ENCODE results near the gene SLC38A11. TPM values are rescaled to one million over a fixed set of nuclear protein-coding genes. Genes with fewer than 3 reads are reported as not detected.

The SLC38A11 gene
- total and polyA plus RNA-seq, 10 of the 15 experiments (the other 5 are each of a cell fraction or from before 2014, with no cell fraction given): not detected

GRCh38 chr2:164852086-164852485 is 103.2 kb downstream of the SLC38A11 start:
- FAIRE-seq (no peak), DNase-seq (ENCODE audit: low read depth, low spot score) (no peak), ATAC-seq (no peak)
- intact Hi-C loops (cut with micrococcal nuclease; ENCODE audit: unreplicated experiment) (no loop called here), in situ Hi-C loops (cut with MboI) (no loop called here)
- H3K79me2 ChIP-seq (ENCODE audit: control insufficient read depth, insufficient read depth, low read length): no peaks in the 10 kb centered on the region
- ChIA-PET RAD21 (ENCODE audit: unreplicated experiment) (no interaction called here), SMC1A (ENCODE audit: uncharacterized antibody, unreplicated experiment) (no interaction called here), CTCF (no interaction called here), POLR2A (no interaction called here)
- H3K27ac ChIP-seq (ENCODE audit: control insufficient read depth, insufficient read depth): no peak overlapping the region
- no peaks in the 10 kb centered on the region for H3K9me3 ChIP-seq (replicated peaks; ENCODE audit: control insufficient read depth, insufficient read depth, low read length)
- H4K20me1 ChIP-seq (ENCODE audit: control insufficient read depth, insufficient read depth): no peaks in the 10 kb centered on the region
- no TSS peak for BruUV-seq (replicated peaks)
- no peak overlapping the region for H3K4me3 ChIP-seq
- no peaks in the 10 kb centered on the region for H3K4me1 ChIP-seq (ENCODE audit: control insufficient read depth, insufficient read depth, low read length)
- H3K36me3 ChIP-seq (ENCODE audit: control insufficient read depth in 2 of 2, insufficient read depth in 2 of 2, low read length in 1 of 2): no peaks in the 10 kb centered on the region
- H3K4me2 ChIP-seq (ENCODE audit: control insufficient read depth, insufficient read depth): no peak overlapping the region
- no peaks in the 10 kb centered on the region for H3K27me3 ChIP-seq (replicated peaks in 1 of 2; ENCODE audit: control insufficient read depth in 2 of 2, insufficient read depth in 2 of 2, low read length in 1 of 2)
- TF ChIP-seq CHD2 (IDR thresholded peaks at IDR 0.05; ENCODE audit: borderline replicate concordance, low read depth, low read length): no peak
- TF ChIP-seq HCFC1 (IDR thresholded peaks at IDR 0.05; ENCODE audit: low read length): no peak
- TF ChIP-seq BCLAF1 (IDR thresholded peaks at IDR 0.05): no peak
- TF ChIP-seq E2F4 (IDR thresholded peaks at IDR 0.05; ENCODE audit: low read depth, low read length): no peak
- TF ChIP-seq BACH1 (IDR thresholded peaks at IDR 0.05; ENCODE audit: borderline replicate concordance): no peak
- TF ChIP-seq JUNB (IDR thresholded peaks at IDR 0.05): no peak
- TF ChIP-seq ATF7 (IDR thresholded peaks at IDR 0.05; ENCODE audit: low read depth): no peak
- TF ChIP-seq POLR2A (IDR thresholded peaks at IDR 0.05; ENCODE audit: low read depth, low read length): no peak
- no peak for TF ChIP-seq ETV6 (conservative IDR thresholded peaks at IDR 0.05 in 1 of 2, IDR thresholded peaks at IDR 0.05 in 1 of 2; ENCODE audit: borderline replicate concordance in 1 of 2, low read depth in 1 of 2)
- no peak for TF ChIP-seq NFXL1 (IDR thresholded peaks at IDR 0.05; ENCODE audit: borderline replicate concordance)
- no peak for TF ChIP-seq TAF1 (IDR thresholded peaks at IDR 0.05; ENCODE audit: borderline replicate concordance, low read depth, low read length)
- no peak for TF ChIP-seq ZBTB4 (CRISPR knock-in tag; IDR thresholded peaks at IDR 0.05)
- TF ChIP-seq NFIC (IDR thresholded peaks at IDR 0.05; ENCODE audit: low read depth, low read length): no peak
- WGBS (ENCODE audit: insufficient coverage, insufficient replicate concordance, low lambda C conversion rate, missing lambda C conversion rate): 31% methylated on average over 4 of the region's 4 CpGs
- no peak overlapping the region for H3K9ac ChIP-seq (ENCODE audit: control insufficient read depth, insufficient read depth, low read length)
- no peak overlapping the region for H2AFZ ChIP-seq (ENCODE audit: control insufficient read depth, low read depth, low read length)
